Measurements from ENCODE around the gene ZP3. TPM values are rescaled to one million over a fixed set of nuclear protein-coding genes. Genes with fewer than 3 reads are reported as not detected.
"Not testable (repeated sequence)": the region's sequence is repeated elsewhere in the genome, so short reads cannot be mapped to it uniquely, and the experiment has no call there.

The ZP3 gene
- total and polyA plus RNA-seq, 2 experiments from 2014 or later = 4.5 to 4.9 TPM

GRCh38 chr7:76423666-76424412, 911 bp upstream of the ZP3 start:
- Histone ChIP-seq H2AFZ (no peak overlapping the region), H3K9ac (no peak overlapping the region), H3K4me1 (ENCODE audit: insufficient read depth) (peaks cover 22% of the 10 kb centered on the region), H3K4me3 (no peak overlapping the region), H3F3A (ENCODE audit: insufficient read depth) (peaks cover 9% of the 10 kb centered on the region; the same call in 1 of the 2 replicates), H3K79me2 (ENCODE audit: insufficient read depth) (no peaks in the 10 kb centered on the region), H4K20me1 (ENCODE audit: insufficient read depth) (no peaks in the 10 kb centered on the region), H3K27me3 (replicated peaks; ENCODE audit: insufficient read depth) (no peaks in the 10 kb centered on the region), H3K9me3 (ENCODE audit: low read depth) (no peaks in the 10 kb centered on the region), H3K9me2 (ENCODE audit: insufficient read depth) (no peaks in the 10 kb centered on the region), H3K27ac (no peak overlapping the region), H3K36me3 (ENCODE audit: low read depth) (no peaks in the 10 kb centered on the region), H3K4me2 (ENCODE audit: unreplicated experiment) (peak overlapping the region; percentile 1)
- TF ChIP-seq EZH2 (IDR thresholded peaks at IDR 0.05; ENCODE audit: insufficient read depth, poor library complexity, severe bottlenecking) (no peak), EZH2phosphoT487 (IDR thresholded peaks at IDR 0.05; ENCODE audit: insufficient read depth, low read depth) (no peak)
- peak; percentile 24 for DNase-seq
- in situ Hi-C loops (cut with MboI) = no loop called here
- WGBS, 2 experiments (ENCODE audit: low coverage in 1 of 2, low lambda C conversion rate in 2 of 2, missing lambda C conversion rate in 2 of 2) = 59 to 60% methylated on average over 15 of the region's 15 CpGs

- Histone ChIP-seq H3K36me3 (ENCODE audit: low read depth) (no peaks in the 10 kb centered on the region), H2AFZ (no peak overlapping the region), H4K20me1 (ENCODE audit: insufficient read depth) (no peaks in the 10 kb centered on the region), H3K9me3 (ENCODE audit: low read depth) (no peaks in the 10 kb centered on the region), H3K9me2 (ENCODE audit: insufficient read depth) (no peaks in the 10 kb centered on the region), H3K79me2 (ENCODE audit: insufficient read depth) (no peaks in the 10 kb centered on the region), H3F3A (ENCODE audit: insufficient read depth) (peaks cover 5% of the 10 kb centered on the region; the same call in 1 of the 2 replicates), H3K27me3 (replicated peaks; ENCODE audit: insufficient read depth) (no peaks in the 10 kb centered on the region), H3K27ac (no peak overlapping the region), H3K4me1 (ENCODE audit: insufficient read depth) (peaks cover 22% of the 10 kb centered on the region), H3K9ac (no peak overlapping the region), H3K4me3 (no peak overlapping the region), H3K4me2 (ENCODE audit: unreplicated experiment) (no peak overlapping the region)
- DNase-seq = no peak
- TF ChIP-seq EZH2 (IDR thresholded peaks at IDR 0.05; ENCODE audit: insufficient read depth, poor library complexity, severe bottlenecking) (no peak), EZH2phosphoT487 (IDR thresholded peaks at IDR 0.05; ENCODE audit: insufficient read depth, low read depth) (no peak)
- in situ Hi-C loops (cut with MboI) = no loop called here
- WGBS, 2 experiments (ENCODE audit: low coverage in 1 of 2, low lambda C conversion rate in 2 of 2, missing lambda C conversion rate in 2 of 2) = 93% methylated on average over 8 to 9 of the region's 9 CpGs
Measured at GRCh38 chr7:76425156-76425555, 406 bp downstream of the ZP3 start.

- H3K79me2 ChIP-seq (ENCODE audit: insufficient read depth); H3K36me3 ChIP-seq (ENCODE audit: low read depth); H4K20me1 ChIP-seq (ENCODE audit: insufficient read depth); in situ Hi-C loops (cut with MboI); DNase-seq; H3F3A ChIP-seq (ENCODE audit: insufficient read depth); H3K4me2 ChIP-seq (ENCODE audit: unreplicated experiment); H3K27ac ChIP-seq; H3K9me2 ChIP-seq (ENCODE audit: insufficient read depth); H2AFZ ChIP-seq; H3K27me3 ChIP-seq (replicated peaks; ENCODE audit: insufficient read depth); H3K9me3 ChIP-seq (ENCODE audit: low read depth); H3K4me3 ChIP-seq; H3K9ac ChIP-seq: not testable (repeated sequence)
- peaks cover 22% of the 10 kb centered on the region for H3K4me1 ChIP-seq (ENCODE audit: insufficient read depth)
- WGBS, 2 experiments (ENCODE audit: low coverage in 1 of 2, low lambda C conversion rate in 2 of 2, missing lambda C conversion rate in 2 of 2) = 90 to 92% methylated on average over 4 of the region's 4 CpGs
Measured at GRCh38 chr7:76425558-76425957, 808 bp downstream of the ZP3 start.

- peaks cover 5% of the 10 kb centered on the region; the same call in 1 of the 2 replicates for H3F3A ChIP-seq (ENCODE audit: insufficient read depth)
- peaks cover 18% of the 10 kb centered on the region for H3K4me1 ChIP-seq (ENCODE audit: insufficient read depth)
- DNase-seq = no peak
- in situ Hi-C loops (cut with MboI) = no loop called here
- H3K9ac ChIP-seq = no peak overlapping the region
- no peaks in the 10 kb centered on the region for H3K79me2 ChIP-seq (ENCODE audit: insufficient read depth)
- H3K9me3 ChIP-seq (ENCODE audit: low read depth) = no peaks in the 10 kb centered on the region
- no peak overlapping the region for H3K4me2 ChIP-seq (ENCODE audit: unreplicated experiment)
- H3K9me2 ChIP-seq (ENCODE audit: insufficient read depth) = no peaks in the 10 kb centered on the region
- no peaks in the 10 kb centered on the region for H3K36me3 ChIP-seq (ENCODE audit: low read depth)
- 74 to 83% methylated on average over 4 of the region's 4 CpGs for WGBS, 2 experiments (ENCODE audit: low coverage in 1 of 2, low lambda C conversion rate in 2 of 2, missing lambda C conversion rate in 2 of 2)
- H3K27ac ChIP-seq = no peak overlapping the region
- H2AFZ ChIP-seq = no peak overlapping the region
- no peak for TF ChIP-seq EZH2 (IDR thresholded peaks at IDR 0.05; ENCODE audit: insufficient read depth, poor library complexity, severe bottlenecking)
- no peak for TF ChIP-seq EZH2phosphoT487 (IDR thresholded peaks at IDR 0.05; ENCODE audit: insufficient read depth, low read depth)
- H3K4me3 ChIP-seq = no peak overlapping the region
- no peaks in the 10 kb centered on the region for H4K20me1 ChIP-seq (ENCODE audit: insufficient read depth)
- no peaks in the 10 kb centered on the region for H3K27me3 ChIP-seq (replicated peaks; ENCODE audit: insufficient read depth)
Measured at GRCh38 chr7:76426246-76426645, 1.5 kb downstream of the ZP3 start.
